ENCODE data around the gene ARCN1. TPM values are rescaled to one million over a fixed set of nuclear protein-coding genes. Genes with fewer than 3 reads are reported as not detected.

ARCN1 gene
- total and polyA plus RNA-seq, 9 of the 15 experiments (the other 6 are each of a cell fraction or from before 2014, with no cell fraction given): 30.0 to 224 (median 76.4) TPM

DNA sequence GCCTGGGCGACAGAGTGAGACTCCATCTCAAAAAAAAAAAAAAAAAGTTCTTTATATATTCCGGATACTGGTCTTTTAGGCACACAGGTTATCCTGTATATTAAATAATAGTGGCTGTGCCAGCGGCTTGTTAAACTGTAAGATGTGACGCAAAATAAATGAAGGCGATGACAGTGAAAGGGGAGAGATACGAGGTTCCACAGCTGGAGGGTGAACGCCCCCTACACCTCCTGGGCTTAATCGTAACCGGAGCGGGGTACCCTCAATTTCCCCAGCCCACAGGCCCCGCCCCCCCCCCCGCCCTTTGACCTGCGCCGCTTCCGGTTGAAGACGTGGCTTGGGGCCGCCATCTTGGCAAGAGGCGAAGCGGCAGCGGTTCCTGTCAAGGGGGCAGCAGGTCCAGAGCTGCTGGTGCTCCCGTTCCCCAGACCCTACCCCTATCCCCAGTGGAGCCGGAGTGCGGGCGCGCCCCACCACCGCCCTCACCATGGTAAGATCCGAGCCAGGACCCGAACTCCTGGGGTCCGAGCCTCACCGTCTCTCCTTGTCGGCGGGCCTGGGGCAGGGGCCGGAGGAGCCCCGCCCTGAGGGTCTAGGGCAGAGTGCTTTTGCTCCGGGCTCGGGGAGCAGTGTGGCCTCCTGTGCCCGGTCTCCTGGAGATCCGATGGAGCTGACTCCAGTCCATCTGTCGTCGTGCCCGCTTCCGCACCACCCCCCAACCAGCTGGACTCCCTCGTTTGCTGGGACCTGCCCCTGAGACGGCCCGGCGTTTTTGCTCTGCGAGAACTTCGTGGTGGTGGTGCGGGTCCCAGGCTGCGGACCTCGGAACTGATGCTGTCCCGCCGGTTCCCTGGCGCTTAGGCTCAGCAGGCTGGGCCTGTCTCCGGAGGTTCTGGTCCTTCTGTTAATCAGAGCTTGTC lies at the start of gene ARCN1 (continued):
- TF ChIP-seq, protein P1, sequence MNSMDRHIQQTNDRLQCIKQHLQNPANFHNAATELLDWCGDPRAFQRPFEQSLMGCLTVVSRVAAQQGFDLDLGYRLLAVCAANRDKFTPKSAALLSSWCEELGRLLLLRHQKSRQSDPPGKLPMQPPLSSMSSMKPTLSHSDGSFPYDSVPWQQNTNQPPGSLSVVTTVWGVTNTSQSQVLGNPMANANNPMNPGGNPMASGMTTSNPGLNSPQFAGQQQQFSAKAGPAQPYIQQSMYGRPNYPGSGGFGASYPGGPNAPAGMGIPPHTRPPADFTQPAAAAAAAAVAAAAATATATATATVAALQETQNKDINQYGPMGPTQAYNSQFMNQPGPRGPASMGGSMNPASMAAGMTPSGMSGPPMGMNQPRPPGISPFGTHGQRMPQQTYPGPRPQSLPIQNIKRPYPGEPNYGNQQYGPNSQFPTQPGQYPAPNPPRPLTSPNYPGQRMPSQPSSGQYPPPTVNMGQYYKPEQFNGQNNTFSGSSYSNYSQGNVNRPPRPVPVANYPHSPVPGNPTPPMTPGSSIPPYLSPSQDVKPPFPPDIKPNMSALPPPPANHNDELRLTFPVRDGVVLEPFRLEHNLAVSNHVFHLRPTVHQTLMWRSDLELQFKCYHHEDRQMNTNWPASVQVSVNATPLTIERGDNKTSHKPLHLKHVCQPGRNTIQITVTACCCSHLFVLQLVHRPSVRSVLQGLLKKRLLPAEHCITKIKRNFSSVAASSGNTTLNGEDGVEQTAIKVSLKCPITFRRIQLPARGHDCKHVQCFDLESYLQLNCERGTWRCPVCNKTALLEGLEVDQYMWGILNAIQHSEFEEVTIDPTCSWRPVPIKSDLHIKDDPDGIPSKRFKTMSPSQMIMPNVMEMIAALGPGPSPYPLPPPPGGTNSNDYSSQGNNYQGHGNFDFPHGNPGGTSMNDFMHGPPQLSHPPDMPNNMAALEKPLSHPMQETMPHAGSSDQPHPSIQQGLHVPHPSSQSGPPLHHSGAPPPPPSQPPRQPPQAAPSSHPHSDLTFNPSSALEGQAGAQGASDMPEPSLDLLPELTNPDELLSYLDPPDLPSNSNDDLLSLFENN (IDR thresholded peaks at IDR 0.05; ENCODE audit: low read depth in 2 of 2, low read length in 2 of 2): no peak
- no peak for TF ChIP-seq PHTF2 (CRISPR knock-in tag; IDR thresholded peaks at IDR 0.05)
- no peak for TF ChIP-seq MCM3 (IDR thresholded peaks at IDR 0.05)
- peak; percentile 75 for TF ChIP-seq PCBP1 (IDR thresholded peaks at IDR 0.05; ENCODE audit: low read depth, low read length, poor library complexity, severe bottlenecking)
- no peak for TF ChIP-seq FOXM1 (IDR thresholded peaks at IDR 0.05; ENCODE audit: low read depth)
- no peak for TF ChIP-seq FOXM1 (CRISPR knock-in tag; IDR thresholded peaks at IDR 0.05; ENCODE audit: low read depth)
- no peak for TF ChIP-seq ZNF764 (CRISPR knock-in tag; IDR thresholded peaks at IDR 0.05; ENCODE audit: low read depth)
- TF ChIP-seq ZNF121 (CRISPR knock-in tag; conservative IDR thresholded peaks at IDR 0.05): no peak
- TF ChIP-seq, protein P2, sequence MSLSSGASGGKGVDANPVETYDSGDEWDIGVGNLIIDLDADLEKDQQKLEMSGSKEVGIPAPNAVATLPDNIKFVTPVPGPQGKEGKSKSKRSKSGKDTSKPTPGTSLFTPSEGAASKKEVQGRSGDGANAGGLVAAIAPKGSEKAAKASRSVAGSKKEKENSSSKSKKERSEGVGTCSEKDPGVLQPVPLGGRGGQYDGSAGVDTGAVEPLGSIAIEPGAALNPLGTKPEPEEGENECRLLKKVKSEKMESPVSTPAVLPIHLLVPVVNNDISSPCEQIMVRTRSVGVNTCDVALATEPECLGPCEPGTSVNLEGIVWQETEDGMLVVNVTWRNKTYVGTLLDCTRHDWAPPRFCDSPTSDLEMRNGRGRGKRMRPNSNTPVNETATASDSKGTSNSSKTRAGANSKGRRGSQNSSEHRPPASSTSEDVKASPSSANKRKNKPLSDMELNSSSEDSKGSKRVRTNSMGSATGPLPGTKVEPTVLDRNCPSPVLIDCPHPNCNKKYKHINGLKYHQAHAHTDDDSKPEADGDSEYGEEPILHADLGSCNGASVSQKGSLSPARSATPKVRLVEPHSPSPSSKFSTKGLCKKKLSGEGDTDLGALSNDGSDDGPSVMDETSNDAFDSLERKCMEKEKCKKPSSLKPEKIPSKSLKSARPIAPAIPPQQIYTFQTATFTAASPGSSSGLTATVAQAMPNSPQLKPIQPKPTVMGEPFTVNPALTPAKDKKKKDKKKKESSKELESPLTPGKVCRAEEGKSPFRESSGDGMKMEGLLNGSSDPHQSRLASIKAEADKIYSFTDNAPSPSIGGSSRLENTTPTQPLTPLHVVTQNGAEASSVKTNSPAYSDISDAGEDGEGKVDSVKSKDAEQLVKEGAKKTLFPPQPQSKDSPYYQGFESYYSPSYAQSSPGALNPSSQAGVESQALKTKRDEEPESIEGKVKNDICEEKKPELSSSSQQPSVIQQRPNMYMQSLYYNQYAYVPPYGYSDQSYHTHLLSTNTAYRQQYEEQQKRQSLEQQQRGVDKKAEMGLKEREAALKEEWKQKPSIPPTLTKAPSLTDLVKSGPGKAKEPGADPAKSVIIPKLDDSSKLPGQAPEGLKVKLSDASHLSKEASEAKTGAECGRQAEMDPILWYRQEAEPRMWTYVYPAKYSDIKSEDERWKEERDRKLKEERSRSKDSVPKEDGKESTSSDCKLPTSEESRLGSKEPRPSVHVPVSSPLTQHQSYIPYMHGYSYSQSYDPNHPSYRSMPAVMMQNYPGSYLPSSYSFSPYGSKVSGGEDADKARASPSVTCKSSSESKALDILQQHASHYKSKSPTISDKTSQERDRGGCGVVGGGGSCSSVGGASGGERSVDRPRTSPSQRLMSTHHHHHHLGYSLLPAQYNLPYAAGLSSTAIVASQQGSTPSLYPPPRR (CRISPR knock-in tag; IDR thresholded peaks at IDR 0.05; ENCODE audit: borderline replicate concordance): no peak
- peak in 1 of 2 experiments; percentile 73; a peak in 1 of 4 replicates for TF ChIP-seq HDAC1 (IDR thresholded peaks at IDR 0.05)
- TF ChIP-seq COPS2 (conservative IDR thresholded peaks at IDR 0.05): no peak
- TF ChIP-seq NFE2L1 (tag; IDR thresholded peaks at IDR 0.05; ENCODE audit: borderline replicate concordance, low read depth): no peak
- no peak for TF ChIP-seq CSDE1 (IDR thresholded peaks at IDR 0.05)
- TF ChIP-seq, protein P3, sequence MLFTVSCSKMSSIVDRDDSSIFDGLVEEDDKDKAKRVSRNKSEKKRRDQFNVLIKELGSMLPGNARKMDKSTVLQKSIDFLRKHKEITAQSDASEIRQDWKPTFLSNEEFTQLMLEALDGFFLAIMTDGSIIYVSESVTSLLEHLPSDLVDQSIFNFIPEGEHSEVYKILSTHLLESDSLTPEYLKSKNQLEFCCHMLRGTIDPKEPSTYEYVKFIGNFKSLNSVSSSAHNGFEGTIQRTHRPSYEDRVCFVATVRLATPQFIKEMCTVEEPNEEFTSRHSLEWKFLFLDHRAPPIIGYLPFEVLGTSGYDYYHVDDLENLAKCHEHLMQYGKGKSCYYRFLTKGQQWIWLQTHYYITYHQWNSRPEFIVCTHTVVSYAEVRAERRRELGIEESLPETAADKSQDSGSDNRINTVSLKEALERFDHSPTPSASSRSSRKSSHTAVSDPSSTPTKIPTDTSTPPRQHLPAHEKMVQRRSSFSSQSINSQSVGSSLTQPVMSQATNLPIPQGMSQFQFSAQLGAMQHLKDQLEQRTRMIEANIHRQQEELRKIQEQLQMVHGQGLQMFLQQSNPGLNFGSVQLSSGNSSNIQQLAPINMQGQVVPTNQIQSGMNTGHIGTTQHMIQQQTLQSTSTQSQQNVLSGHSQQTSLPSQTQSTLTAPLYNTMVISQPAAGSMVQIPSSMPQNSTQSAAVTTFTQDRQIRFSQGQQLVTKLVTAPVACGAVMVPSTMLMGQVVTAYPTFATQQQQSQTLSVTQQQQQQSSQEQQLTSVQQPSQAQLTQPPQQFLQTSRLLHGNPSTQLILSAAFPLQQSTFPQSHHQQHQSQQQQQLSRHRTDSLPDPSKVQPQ (CRISPR knock-in tag; IDR thresholded peaks at IDR 0.05; ENCODE audit: borderline replicate concordance): no peak
- TF ChIP-seq, protein P4, sequence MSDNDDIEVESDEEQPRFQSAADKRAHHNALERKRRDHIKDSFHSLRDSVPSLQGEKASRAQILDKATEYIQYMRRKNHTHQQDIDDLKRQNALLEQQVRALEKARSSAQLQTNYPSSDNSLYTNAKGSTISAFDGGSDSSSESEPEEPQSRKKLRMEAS (CRISPR knock-in tag; IDR thresholded peaks at IDR 0.05): no peak

Measured in K562 (cell line).